GM18520 (cell line): Measurements from ENCODE around the gene GPC6.
"Not testable (repeated sequence)": the region's sequence is repeated elsewhere in the genome, so short reads cannot be mapped to it uniquely, and the experiment has no call there.

ENCODE experiments used
- ATAC-seq: cut with Tn5 transposase; IDR thresholded peaks from one replicate; pipeline ENCODE4 v1.9.1; 2021; ENCODE audit not compliant: unreplicated experiment

Gene GPC6

GRCh38 chr13:94261163-94261562 lies 1034.6 kb downstream of the GPC6 start:
- no peak for ATAC-seq

GRCh38 chr13:94263038-94263437 lies 1036.4 kb downstream of the GPC6 start:
- ATAC-seq = no peak

GRCh38 chr13:94267581-94268366 lies 1041.2 kb downstream of the GPC6 start:
- no peak for ATAC-seq

GRCh38 chr13:94268661-94269060 lies 1042.1 kb downstream of the GPC6 start:
- no peak for ATAC-seq

- no peak for ATAC-seq
These were observed 1043.0 kb downstream of the GPC6 start for GRCh38 chr13:94269557-94269956.

- ATAC-seq = no peak
These were observed 1043.9 kb downstream of the GPC6 start for GRCh38 chr13:94270556-94270955.

- ATAC-seq = no peak
These were observed 1045.4 kb downstream of the GPC6 start for GRCh38 chr13:94272038-94272437.

- no peak for ATAC-seq
These were observed 1053.7 kb downstream of the GPC6 start for GRCh38 chr13:94280349-94280748.

GRCh38 chr13:94280845-94281244 lies 1054.2 kb downstream of the GPC6 start:
- ATAC-seq = no peak

GRCh38 chr13:94286581-94286980 lies 1060.0 kb downstream of the GPC6 start:
- ATAC-seq = no peak

GRCh38 chr13:94291631-94292322 lies 1065.2 kb downstream of the GPC6 start:
- no peak for ATAC-seq

GRCh38 chr13:94292323-94292640 lies 1065.7 kb downstream of the GPC6 start:
- no peak for ATAC-seq

GRCh38 chr13:94296471-94296870 lies 1069.9 kb downstream of the GPC6 start:
- ATAC-seq = no peak

- no peak for ATAC-seq
These were observed 1071.7 kb downstream of the GPC6 start for GRCh38 chr13:94298346-94298745.

- ATAC-seq = no peak
These were observed 1073.8 kb downstream of the GPC6 start for GRCh38 chr13:94300401-94300800.

GRCh38 chr13:94301487-94301886 lies 1074.9 kb downstream of the GPC6 start:
- ATAC-seq = no peak

GRCh38 chr13:94302847-94303565 lies 1076.4 kb downstream of the GPC6 start:
- not testable (repeated sequence) for ATAC-seq

- ATAC-seq = no peak
These were observed 1077.1 kb downstream of the GPC6 start for GRCh38 chr13:94303644-94304174.

GRCh38 chr13:94305033-94305432 lies 1078.4 kb downstream of the GPC6 start:
- ATAC-seq = no peak

GRCh38 chr13:94305463-94305862 lies 1078.9 kb downstream of the GPC6 start:
- no peak for ATAC-seq

GRCh38 chr13:94305934-94306333 lies 1079.3 kb downstream of the GPC6 start:
- ATAC-seq = no peak

GRCh38 chr13:94308832-94309231 lies 1082.2 kb downstream of the GPC6 start:
- no peak for ATAC-seq
